NCI-H2196 (cell line): Measurements from ENCODE around the gene RBM17.
"Not testable (repeated sequence)": the region's sequence is repeated elsewhere in the genome, so short reads cannot be mapped to it uniquely, and the experiment has no call there.

Source experiments
- DNase-seq: peaks from one replicate; lab custom pipeline; 2025; ENCODE audit not compliant: unreplicated experiment; lab: John Stamatoyannopoulos, UW

RBM17 gene

GRCh38 chr10:6088721-6089333 lies at the start of gene RBM17:
Gene RBM17, plus strand, starts transcription at chr10:6089034. Its CDS starts 8,032 bp downstream, at chr10:6097066.
- DNase-seq = peak; percentile 82

- DNase-seq = no peak
Observed at GRCh38 chr10:6039711-6040110, 49.1 kb upstream of the RBM17 start.

GRCh38 chr10:6040205-6040604 lies 48.6 kb upstream of the RBM17 start:
- no peak for DNase-seq

- not testable (repeated sequence) for DNase-seq
Observed at GRCh38 chr10:6043377-6043776, 45.5 kb upstream of the RBM17 start.

GRCh38 chr10:6044060-6044459 lies 44.8 kb upstream of the RBM17 start:
- no peak for DNase-seq

- DNase-seq = no peak
Observed at GRCh38 chr10:6044751-6045313, 44.0 kb upstream of the RBM17 start.

- no peak for DNase-seq
Observed at GRCh38 chr10:6045314-6045848, 43.5 kb upstream of the RBM17 start.

- no peak for DNase-seq
Observed at GRCh38 chr10:6045878-6046772, 42.7 kb upstream of the RBM17 start.

GRCh38 chr10:6046773-6047611 lies 41.8 kb upstream of the RBM17 start:
- no peak for DNase-seq

- DNase-seq = no peak
Observed at GRCh38 chr10:6047847-6048246, 41.0 kb upstream of the RBM17 start.

GRCh38 chr10:6048281-6049030 lies 40.4 kb upstream of the RBM17 start:
- DNase-seq = no peak

GRCh38 chr10:6049031-6049400 lies 39.8 kb upstream of the RBM17 start:
- no peak for DNase-seq

GRCh38 chr10:6050801-6051445 lies 37.9 kb upstream of the RBM17 start:
- DNase-seq = peak; percentile 3

GRCh38 chr10:6052247-6053221 lies 36.3 kb upstream of the RBM17 start:
- DNase-seq = no peak

GRCh38 chr10:6053303-6053702 lies 35.5 kb upstream of the RBM17 start:
- no peak for DNase-seq

- no peak for DNase-seq
Observed at GRCh38 chr10:6053816-6054631, 34.8 kb upstream of the RBM17 start.

- no peak for DNase-seq
Observed at GRCh38 chr10:6054884-6055283, 34.0 kb upstream of the RBM17 start.

- no peak for DNase-seq
Observed at GRCh38 chr10:6055929-6056328, 32.9 kb upstream of the RBM17 start.
